ENCODE measurements around the gene AGPAT4. TPM values are rescaled to one million over a fixed set of nuclear protein-coding genes. Genes with fewer than 3 reads are reported as not detected.

AGPAT4 gene
- polyA plus RNA-seq, 2 of the 4 experiments (the other 2 are of a cell fraction): 2.1 to 3.7 TPM

DNA sequence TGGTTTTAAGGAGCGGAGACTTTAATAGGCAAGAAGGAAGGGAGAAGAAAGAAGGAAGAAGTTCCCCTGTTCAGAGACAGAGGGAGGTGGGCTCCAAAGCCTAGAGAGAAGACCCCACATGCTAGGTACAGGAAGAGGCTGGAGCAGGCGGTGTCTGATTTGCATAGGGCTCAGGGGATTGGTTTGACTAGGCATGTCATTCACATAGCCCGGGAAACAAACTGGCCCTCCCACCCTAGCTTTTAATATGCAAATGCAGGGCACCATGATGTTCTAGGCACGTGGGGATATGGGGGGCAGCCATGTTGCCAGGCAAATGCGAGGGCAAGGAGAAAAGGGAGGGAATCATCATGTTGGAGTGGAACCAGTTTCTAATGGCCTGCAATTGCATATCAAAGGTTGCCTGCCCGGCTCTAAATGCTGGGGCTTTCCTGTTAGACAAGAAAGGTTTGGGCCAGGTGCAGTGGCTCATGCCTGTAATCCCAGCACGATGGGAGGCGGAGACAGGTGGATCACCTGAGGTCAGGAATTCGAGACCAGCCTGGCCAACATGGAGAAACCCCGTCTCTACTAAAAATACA, 34.3 kb upstream of the AGPAT4 start:
- Histone ChIP-seq H3K4me1 (peaks cover 10% of the 10 kb centered on the region), H3K4me3 (no peak overlapping the region), H3K9me3 (no peaks in the 10 kb centered on the region), H3K27ac (no peak overlapping the region), H3K4me2 (no peak overlapping the region)
- FAIRE-seq (no peak), ATAC-seq (no peak), DNase-seq (ENCODE audit: low read depth in 1 of 2, low spot score in 1 of 2) (no peak)
- WGBS (ENCODE audit: missing lambda C conversion rate): 66% methylated on average over 10 of the region's 10 CpGs
- CTCF ChIA-PET: no interaction called here
- POLR2A ChIA-PET: no interaction called here
- TF ChIP-seq TFCP2L1 (CRISPR knock-in tag; IDR thresholded peaks at IDR 0.05) (no peak), MYC (IDR thresholded peaks at IDR 0.05; ENCODE audit: borderline replicate concordance, low read length) (no peak), CEBPB (IDR thresholded peaks at IDR 0.05) (no peak), NFE2L2 (conservative IDR thresholded peaks at IDR 0.05; ENCODE audit: low read length) (no peak), TP53 (CRISPR knock-in tag; IDR thresholded peaks at IDR 0.05) (no peak), FOXS1 (CRISPR knock-in tag; IDR thresholded peaks at IDR 0.05) (no peak), KDM1A (IDR thresholded peaks at IDR 0.05; ENCODE audit: low read depth) (no peak), RARB (CRISPR knock-in tag; IDR thresholded peaks at IDR 0.05) (no peak), NR3C1 (IDR thresholded peaks at IDR 0.05) (no peak), SMC3 (IDR thresholded peaks at IDR 0.05) (no peak), JUN (IDR thresholded peaks at IDR 0.05) (no peak), SREBF2 (IDR thresholded peaks at IDR 0.05) (no peak), ZC3H11A (IDR thresholded peaks at IDR 0.05) (no peak), MAZ (IDR thresholded peaks at IDR 0.05; ENCODE audit: borderline replicate concordance, low read depth, low read length) (no peak), HOXA7 (CRISPR knock-in tag; IDR thresholded peaks at IDR 0.05) (no peak), MAFK (IDR thresholded peaks at IDR 0.05; ENCODE audit: partially characterized antibody) (no peak)
- TF ChIP-seq, protein P1, sequence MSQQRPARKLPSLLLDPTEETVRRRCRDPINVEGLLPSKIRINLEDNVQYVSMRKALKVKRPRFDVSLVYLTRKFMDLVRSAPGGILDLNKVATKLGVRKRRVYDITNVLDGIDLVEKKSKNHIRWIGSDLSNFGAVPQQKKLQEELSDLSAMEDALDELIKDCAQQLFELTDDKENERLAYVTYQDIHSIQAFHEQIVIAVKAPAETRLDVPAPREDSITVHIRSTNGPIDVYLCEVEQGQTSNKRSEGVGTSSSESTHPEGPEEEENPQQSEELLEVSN (IDR thresholded peaks at IDR 0.05; ENCODE audit: borderline replicate concordance, low read depth): no peak
- TF ChIP-seq, protein P2, sequence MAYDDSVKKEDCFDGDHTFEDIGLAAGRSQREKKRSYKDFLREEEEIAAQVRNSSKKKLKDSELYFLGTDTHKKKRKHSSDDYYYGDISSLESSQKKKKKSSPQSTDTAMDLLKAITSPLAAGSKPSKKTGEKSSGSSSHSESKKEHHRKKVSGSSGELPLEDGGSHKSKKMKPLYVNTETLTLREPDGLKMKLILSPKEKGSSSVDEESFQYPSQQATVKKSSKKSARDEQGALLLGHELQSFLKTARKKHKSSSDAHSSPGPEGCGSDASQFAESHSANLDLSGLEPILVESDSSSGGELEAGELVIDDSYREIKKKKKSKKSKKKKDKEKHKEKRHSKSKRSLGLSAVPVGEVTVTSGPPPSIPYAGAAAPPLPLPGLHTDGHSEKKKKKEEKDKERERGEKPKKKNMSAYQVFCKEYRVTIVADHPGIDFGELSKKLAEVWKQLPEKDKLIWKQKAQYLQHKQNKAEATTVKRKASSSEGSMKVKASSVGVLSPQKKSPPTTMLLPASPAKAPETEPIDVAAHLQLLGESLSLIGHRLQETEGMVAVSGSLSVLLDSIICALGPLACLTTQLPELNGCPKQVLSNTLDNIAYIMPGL (CRISPR knock-in tag; IDR thresholded peaks at IDR 0.05; ENCODE audit: borderline replicate concordance): no peak
- TF ChIP-seq, protein P3, sequence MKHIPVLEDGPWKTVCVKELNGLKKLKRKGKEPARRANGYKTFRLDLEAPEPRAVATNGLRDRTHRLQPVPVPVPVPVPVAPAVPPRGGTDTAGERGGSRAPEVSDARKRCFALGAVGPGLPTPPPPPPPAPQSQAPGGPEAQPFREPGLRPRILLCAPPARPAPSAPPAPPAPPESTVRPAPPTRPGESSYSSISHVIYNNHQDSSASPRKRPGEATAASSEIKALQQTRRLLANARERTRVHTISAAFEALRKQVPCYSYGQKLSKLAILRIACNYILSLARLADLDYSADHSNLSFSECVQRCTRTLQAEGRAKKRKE (CRISPR knock-in tag; IDR thresholded peaks at IDR 0.05; ENCODE audit: low read depth): no peak

DNA sequence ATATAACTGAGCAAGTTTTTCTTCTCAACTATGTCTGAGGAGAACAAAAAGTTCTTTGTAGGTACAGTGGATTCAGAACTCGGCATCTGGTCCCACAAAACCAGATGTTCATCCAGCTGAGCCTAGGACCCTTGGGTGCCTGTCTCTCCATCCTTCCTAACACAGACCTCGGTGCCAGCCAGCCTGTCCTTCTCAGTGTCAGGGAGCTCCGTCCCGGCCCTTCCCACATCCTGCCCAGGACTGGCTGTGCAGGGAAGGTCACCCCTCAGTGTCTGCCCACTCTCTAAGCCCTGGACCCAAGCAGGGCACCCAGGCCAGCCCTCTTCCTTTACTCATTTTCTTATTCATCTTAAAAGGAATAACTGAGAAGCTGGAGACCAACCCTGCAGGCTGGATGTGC, 32.0 kb upstream of the AGPAT4 start:
- no peaks in the 10 kb centered on the region for H3K9me3 ChIP-seq
- CTCF ChIA-PET: interaction anchor here (0.6 kb wide), 1 partner anchor 378 kb away, joined by 3 read pairs; no protein-coding TSS in a partner anchor
- H3K4me2 ChIP-seq: no peak overlapping the region
- H3K27ac ChIP-seq: no peak overlapping the region
- FAIRE-seq (no peak), DNase-seq (ENCODE audit: low read depth in 1 of 2, low spot score in 1 of 2) (no peak), ATAC-seq (no peak)
- 79% methylated on average over 4 of the region's 4 CpGs for WGBS (ENCODE audit: missing lambda C conversion rate)
- H3K4me3 ChIP-seq: no peak overlapping the region
- POLR2A ChIA-PET: no interaction called here
- TF ChIP-seq RFX5 (IDR thresholded peaks at IDR 0.05) (no peak), TFCP2L1 (CRISPR knock-in tag; IDR thresholded peaks at IDR 0.05) (no peak), TP53 (CRISPR knock-in tag; IDR thresholded peaks at IDR 0.05) (no peak), ZNF302 (CRISPR knock-in tag; IDR thresholded peaks at IDR 0.05) (no peak), HDAC2 (IDR thresholded peaks at IDR 0.05) (no peak), RCOR1 (IDR thresholded peaks at IDR 0.05; ENCODE audit: low read depth, low read length) (no peak), NFE2L2 (conservative IDR thresholded peaks at IDR 0.05; ENCODE audit: low read length) (no peak), NR3C1 (IDR thresholded peaks at IDR 0.05) (no peak)
- TF ChIP-seq, protein P4, sequence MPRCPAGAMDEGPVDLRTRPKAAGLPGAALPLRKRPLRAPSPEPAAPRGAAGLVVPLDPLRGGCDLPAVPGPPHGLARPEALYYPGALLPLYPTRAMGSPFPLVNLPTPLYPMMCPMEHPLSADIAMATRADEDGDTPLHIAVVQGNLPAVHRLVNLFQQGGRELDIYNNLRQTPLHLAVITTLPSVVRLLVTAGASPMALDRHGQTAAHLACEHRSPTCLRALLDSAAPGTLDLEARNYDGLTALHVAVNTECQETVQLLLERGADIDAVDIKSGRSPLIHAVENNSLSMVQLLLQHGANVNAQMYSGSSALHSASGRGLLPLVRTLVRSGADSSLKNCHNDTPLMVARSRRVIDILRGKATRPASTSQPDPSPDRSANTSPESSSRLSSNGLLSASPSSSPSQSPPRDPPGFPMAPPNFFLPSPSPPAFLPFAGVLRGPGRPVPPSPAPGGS (IDR thresholded peaks at IDR 0.05): no peak
- peaks cover 20% of the 10 kb centered on the region for H3K4me1 ChIP-seq

Data from A549 (cell line).